Left lung (tissue), 10 donors: ENCODE data around the gene TCFL5. TPM values are rescaled to one million over a fixed set of nuclear protein-coding genes. Genes with fewer than 3 reads are reported as not detected.
A peak's percentile ranks its signal among the peaks of the same experiment; 100 is the strongest.

Experiments used
- ATAC-seq: fragments of 200-7000 bp; cut with Tn5 transposase; one replicate; pipeline ENCODE4 v1.9.1; 2020; ENCODE audit warnings: moderate library complexity
- DNase-seq, 4 donors: peaks; one replicate each; pipeline ENCODE4 v3.0.0-alpha.2; 2013 to 2020
- H3K27ac ChIP-seq, 2 donors: fragments of 200-600 bp; sonication (generic) in 1 of 2; one replicate each; pipeline versions ENCODE4 v1.5.0 to v1.8.0; 2020 to 2021
- H3K27me3 ChIP-seq, 2 donors: fragments of 200-600 bp; sonication (generic) in 1 of 2; one replicate each; pipeline versions ENCODE4 v1.5.0 to v1.8.0; 2020 to 2021
- H3K36me3 ChIP-seq, 2 donors: fragments of 200-600 bp; sonication (generic) in 1 of 2; one replicate each; pipeline versions ENCODE4 v1.5.0 to v1.8.0; 2020 to 2021
- H3K4me1 ChIP-seq, 2 donors: fragments of 200-600 bp; one replicate each; pipeline ENCODE4 v1.8.0; 2021
- H3K4me3 ChIP-seq, 2 donors: fragments of 200-600 bp; sonication (generic) in 1 of 2; one replicate each; pipeline versions ENCODE4 v1.5.0 to v1.8.0; 2020 to 2021; ENCODE audit warnings: mild to moderate bottlenecking in 1 of 2
- H3K9me3 ChIP-seq, 2 donors: fragments of 200-600 bp; sonication (generic) in 1 of 2; one replicate each; pipeline versions ENCODE4 v1.5.0 to v1.8.0; 2020 to 2021
- CTCF ChIP-seq, 2 donors: fragments of 200-600 bp; sonication (generic) in 1 of 2; IDR thresholded peaks; one replicate each; pipeline versions ENCODE4 v1.5.0 to v1.8.0; 2021; ENCODE audit warnings: antibody characterized with exemption in 2 of 2
- intact Hi-C, 2 donors: fragments of 100-400 bp; cut with DNase I; formaldehyde crosslinking; loops; one replicate each; pipeline versions ENCODE4 v1.11.2 to v1.14.2; 2022
- polyA plus RNA-seq, 6 donors: library from polyadenylated mRNA; unstranded; fragments of 120-200 nt; gene quantifications; one replicate each; pipeline ENCODE4 v1.2.1, GENCODE V29; 2013; ENCODE audit not compliant: insufficient read length in 6 of 6
- total RNA-seq, 2 donors: library from RNA; stranded (reverse); fragmentation: NEBNext Ultra II Directional; extraction: Animal tissue kit (Norgen Biotek cat#: 25700); gene quantifications; one replicate each; pipeline ENCODE4 v1.2.1, GENCODE V29; 2021
- donor health status: DM: no; HTN: yes; CAD: no.
- donor health status: DM: no; HTN: no; CAD: no.

The TCFL5 gene
- total and polyA plus RNA-seq, 8 donors = 7.4 to 13.7 (median 10.9) TPM

GRCh38 chr20:62795023-62795761, 66.4 kb downstream of the TCFL5 start:
- Histone ChIP-seq H3K4me1 (peaks cover 5 to 47% of the 10 kb centered on the region in 2 donors), H3K36me3 (peaks cover 0 to 24% of the 10 kb centered on the region in 2 donors), H3K27ac (peak overlapping the region; percentile 80 to 96), H3K4me3 (peak overlapping the region; percentile 57 to 59), H3K9me3 (no peaks in the 10 kb centered on the region), H3K27me3 (no peaks in the 10 kb centered on the region)
- peak in 1 of 2 donors; percentile 7 for TF ChIP-seq CTCF (IDR thresholded peaks at IDR 0.05)
- ATAC-seq = peak; percentile 6
- intact Hi-C loops = no loop called here
- DNase-seq = peak in 3 of 4 donors; percentile 55 to 91 (median 55)

GRCh38 chr20:62794007-62794724, 67.5 kb downstream of the TCFL5 start:
- no peaks in the 10 kb centered on the region for H3K27me3 ChIP-seq
- H3K4me1 ChIP-seq = peaks cover 5 to 47% of the 10 kb centered on the region in 2 donors
- H3K9me3 ChIP-seq = no peaks in the 10 kb centered on the region
- ATAC-seq (peak; percentile 89), DNase-seq (peak; percentile 95 to 100 (median 96))
- intact Hi-C loops = loop anchor here in 1 of 2 donors (5.0 kb wide), 1 partner anchor 127 kb away; no protein-coding TSS in a partner anchor
- H3K36me3 ChIP-seq = peaks cover 0 to 14% of the 10 kb centered on the region in 2 donors
- peak overlapping the region; percentile 80 to 96 for H3K27ac ChIP-seq
- no peak for TF ChIP-seq CTCF (IDR thresholded peaks at IDR 0.05)
- peak overlapping the region; percentile 57 to 59 for H3K4me3 ChIP-seq

- H3K27ac ChIP-seq = peak overlapping the region; percentile 50 to 96
- peak overlapping the region in 1 of 2 donors; percentile 59 for H3K4me3 ChIP-seq
- no peaks in the 10 kb centered on the region for H3K27me3 ChIP-seq
- peaks cover 5 to 47% of the 10 kb centered on the region in 2 donors for H3K4me1 ChIP-seq
- H3K36me3 ChIP-seq = peaks cover 0 to 9% of the 10 kb centered on the region in 2 donors
- no peaks in the 10 kb centered on the region for H3K9me3 ChIP-seq
- intact Hi-C loops = loop anchor here in 1 of 2 donors (5.0 kb wide), 1 partner anchor 126 kb away; no protein-coding TSS in a partner anchor
- TF ChIP-seq CTCF (IDR thresholded peaks at IDR 0.05) = no peak
- DNase-seq (no peak), ATAC-seq (no peak)
Measured at GRCh38 chr20:62793757-62794006, 67.9 kb downstream of the TCFL5 start.

- Histone ChIP-seq H3K36me3 (peaks cover 0 to 3% of the 10 kb centered on the region in 2 donors), H3K27me3 (no peaks in the 10 kb centered on the region), H3K9me3 (no peaks in the 10 kb centered on the region), H3K27ac (peak overlapping the region in 1 of 2 donors; percentile 96), H3K4me1 (peaks cover 5 to 49% of the 10 kb centered on the region in 2 donors), H3K4me3 (peak overlapping the region in 1 of 2 donors; percentile 59)
- no peak for ATAC-seq
- TF ChIP-seq CTCF (IDR thresholded peaks at IDR 0.05) = no peak
- intact Hi-C loops = loop anchor here in 1 of 2 donors (5.0 kb wide), 1 partner anchor 126 kb away; no protein-coding TSS in a partner anchor
- no peak for DNase-seq
Measured at GRCh38 chr20:62792940-62793756, 68.5 kb downstream of the TCFL5 start.
